CD4-positive, alpha-beta T cell treated with Interferon gamma for 1 hour (primary cell): ENCODE data around the gene KDM2B.
"Not testable (repeated sequence)": the region's sequence is repeated elsewhere in the genome, so short reads cannot be mapped to it uniquely, and the experiment has no call there.

Source experiments
- DNase-seq: peaks from one replicate; pipeline ENCODE4 v3.0.0-alpha.2; 2020

The KDM2B gene

GRCh38 chr12:121495746-121496145 lies 85.1 kb downstream of the KDM2B start:
- no peak for DNase-seq

DNA sequence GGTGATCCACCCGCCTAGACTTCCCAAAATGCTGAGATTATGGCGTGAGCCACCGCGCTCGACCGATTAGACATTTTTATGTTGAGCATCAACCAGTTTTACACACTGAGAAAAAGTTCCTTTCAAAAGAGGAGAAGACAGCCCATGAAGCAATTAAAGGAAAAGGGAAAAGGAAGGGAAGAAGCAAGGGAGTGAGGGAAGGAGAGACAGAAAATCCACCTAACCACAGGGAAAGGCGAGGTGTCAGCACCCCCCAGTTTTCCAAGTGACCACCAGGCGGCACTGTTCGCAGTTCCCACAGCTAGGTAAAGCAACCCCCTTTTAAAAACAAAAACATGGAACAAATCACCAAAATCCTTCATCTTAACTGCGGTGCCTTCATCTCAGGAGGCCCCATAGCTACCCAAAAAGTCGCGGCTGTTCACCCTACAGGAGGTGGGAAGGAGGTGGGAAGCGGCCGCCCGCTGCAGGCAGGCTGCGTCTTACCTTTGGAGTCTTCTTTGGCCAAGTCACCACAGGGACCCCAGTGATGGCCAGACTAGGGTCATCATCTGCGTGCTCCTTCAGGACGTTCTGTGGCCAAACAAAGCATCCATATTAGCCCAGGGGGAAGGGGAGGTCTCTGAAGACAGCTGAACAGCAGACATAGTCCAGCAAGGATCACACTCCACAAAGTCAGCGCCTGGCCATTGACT lies 86.6 kb downstream of the KDM2B start:
- peak; percentile 25 for DNase-seq

- DNase-seq: no peak
Measured at GRCh38 chr12:121490401-121491281, 90.2 kb downstream of the KDM2B start.

- no peak for DNase-seq
Measured at GRCh38 chr12:121489874-121490273, 90.9 kb downstream of the KDM2B start.

DNA sequence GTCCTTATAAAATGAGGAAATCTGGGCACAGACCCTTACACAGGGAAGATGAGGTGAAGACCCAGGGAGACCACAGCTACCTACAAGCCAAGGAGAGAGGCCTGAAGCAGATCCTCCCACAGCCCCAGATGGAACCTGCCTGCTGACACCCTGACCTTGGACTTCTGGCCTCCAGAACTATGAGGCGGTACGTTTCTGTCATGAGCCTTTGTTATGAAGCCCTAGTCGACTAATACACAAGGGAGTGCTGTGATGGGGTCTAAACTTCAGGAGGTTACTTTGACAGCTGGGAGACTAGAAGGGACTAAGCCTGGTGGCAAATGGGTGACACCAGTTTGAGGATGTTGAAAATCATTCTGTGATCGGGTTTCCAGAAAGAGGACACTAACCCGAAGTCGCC lies 95.9 kb downstream of the KDM2B start:
- no peak for DNase-seq

GRCh38 chr12:121484564-121484963 lies 96.3 kb downstream of the KDM2B start:
- not testable (repeated sequence) for DNase-seq

DNA sequence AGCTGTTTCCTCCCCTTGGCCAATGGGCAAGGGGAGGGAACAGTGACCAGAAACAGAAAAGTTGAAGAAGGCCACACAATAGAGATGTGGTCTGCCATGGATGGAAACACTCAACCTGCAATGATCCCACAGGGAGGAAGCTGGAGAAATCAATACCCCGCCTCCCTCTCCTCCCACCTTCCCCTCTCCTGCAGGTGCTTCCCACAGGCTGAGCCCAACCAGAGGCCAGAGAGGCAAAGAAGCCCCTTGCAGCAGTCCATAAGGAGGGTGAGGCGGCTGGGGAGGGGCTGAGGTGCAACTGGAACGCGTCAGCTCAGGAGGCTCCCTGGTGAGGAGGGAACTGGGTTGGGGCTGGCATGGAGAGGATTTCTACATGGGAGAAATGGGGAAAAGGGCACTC lies 96.9 kb downstream of the KDM2B start:
- no peak for DNase-seq

- DNase-seq: no peak
Measured at GRCh38 chr12:121476477-121476876, 104.3 kb downstream of the KDM2B start.

- no peak for DNase-seq
Measured at GRCh38 chr12:121475279-121475678, 105.5 kb downstream of the KDM2B start.

GRCh38 chr12:121472150-121472905 lies 108.5 kb downstream of the KDM2B start:
- no peak for DNase-seq

GRCh38 chr12:121470751-121471150 lies 110.1 kb downstream of the KDM2B start:
- DNase-seq: no peak

DNA sequence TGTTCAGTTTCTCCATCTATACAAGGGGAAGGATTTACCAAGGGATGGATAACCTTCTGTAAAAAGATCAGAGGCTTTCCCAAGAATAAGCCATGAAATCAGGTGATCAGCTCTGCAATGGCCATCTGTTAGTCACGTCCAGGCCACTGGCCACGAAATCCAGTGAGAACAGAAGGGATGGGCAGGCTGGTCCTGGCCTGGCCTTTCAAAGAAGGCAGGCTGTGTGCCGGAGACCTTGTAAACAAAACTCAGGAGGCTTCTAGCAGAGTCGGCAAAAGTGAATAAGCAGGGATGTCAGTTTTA lies 112.4 kb downstream of the KDM2B start:
- DNase-seq: no peak

DNA sequence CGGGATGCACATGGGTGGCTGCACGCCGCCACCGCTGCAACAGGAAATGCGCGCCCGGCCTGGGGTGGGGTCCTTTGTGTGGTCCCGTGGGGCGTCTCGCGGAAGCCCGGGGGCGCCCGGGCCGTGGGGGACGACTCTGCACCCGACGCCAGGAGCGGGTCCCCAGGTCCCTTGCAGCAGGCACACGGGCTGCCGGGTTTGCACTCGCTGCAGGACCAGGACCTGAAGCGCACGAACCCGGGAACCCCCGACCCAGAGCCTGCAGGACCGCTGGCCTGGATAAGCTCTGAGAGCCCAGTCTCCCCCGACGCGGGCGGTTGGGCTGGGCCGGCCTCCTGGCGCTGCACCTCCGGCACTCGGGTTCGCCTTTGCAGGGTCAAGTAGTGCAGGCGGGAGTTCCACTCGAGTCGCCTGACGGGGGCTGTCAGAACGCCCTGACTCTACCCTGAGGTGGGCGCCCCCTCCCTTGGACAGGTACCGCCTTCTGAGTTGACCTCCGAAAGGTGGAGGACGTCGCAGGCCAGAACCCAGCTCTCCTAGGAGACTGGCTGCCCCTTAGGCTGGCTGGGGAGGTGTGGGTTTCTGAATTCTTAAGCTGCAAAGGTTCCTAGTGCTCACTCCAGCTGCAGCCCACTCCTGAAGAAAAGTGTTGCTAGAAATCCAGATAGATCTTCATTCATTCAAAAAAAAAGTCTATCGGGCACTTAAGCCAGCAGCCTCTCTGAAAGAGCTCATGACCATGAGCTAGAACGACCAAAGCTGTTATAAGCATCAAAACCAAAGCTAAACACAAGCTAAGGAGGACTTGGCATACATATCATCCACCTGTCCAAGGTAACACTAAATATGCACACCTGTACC lies 113.0 kb downstream of the KDM2B start:
- DNase-seq: no peak

DNA sequence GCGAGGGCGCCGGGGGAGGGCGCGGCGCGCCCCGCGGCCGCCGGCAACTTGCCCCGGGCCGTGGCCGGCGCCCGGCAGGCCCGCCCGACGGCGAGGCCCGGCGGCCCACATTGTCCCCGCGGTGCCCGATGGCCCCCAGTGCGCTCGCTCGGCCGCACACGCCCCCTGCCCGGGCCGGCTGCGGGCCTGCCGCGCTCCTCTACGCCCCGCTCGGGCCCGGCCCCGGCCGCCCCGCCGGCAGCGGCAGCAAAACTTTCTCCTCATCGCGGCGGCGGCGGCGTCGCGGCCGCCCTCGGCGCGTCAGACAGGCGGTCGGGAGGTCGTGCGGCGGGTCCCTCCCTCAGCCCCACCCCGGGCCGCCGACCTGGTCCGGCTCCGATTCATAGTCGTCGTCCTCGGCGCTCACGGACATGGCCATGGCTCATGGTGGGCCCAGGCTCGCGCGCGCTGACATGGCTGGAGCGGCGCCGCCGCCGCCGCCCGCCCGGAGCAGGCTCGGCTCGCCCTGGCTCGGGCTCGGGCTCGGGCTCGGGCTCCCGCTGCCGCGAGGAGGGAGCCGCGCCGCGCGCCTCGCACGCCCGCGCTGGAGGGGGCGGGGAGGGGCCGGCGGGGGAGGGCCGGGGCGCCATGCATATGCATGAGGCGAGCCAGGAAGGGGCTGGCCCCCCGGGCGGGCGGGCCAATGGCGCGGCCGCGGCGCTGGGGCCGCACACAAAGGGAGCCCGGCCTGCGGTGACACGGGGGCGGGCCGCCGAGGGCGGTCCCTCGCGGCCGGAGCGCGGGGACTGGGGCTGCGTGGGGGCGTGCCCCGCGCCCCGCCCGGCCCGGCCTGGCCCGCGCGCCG lies 113.8 kb downstream of the KDM2B start:
- peak; percentile 91 for DNase-seq

DNA sequence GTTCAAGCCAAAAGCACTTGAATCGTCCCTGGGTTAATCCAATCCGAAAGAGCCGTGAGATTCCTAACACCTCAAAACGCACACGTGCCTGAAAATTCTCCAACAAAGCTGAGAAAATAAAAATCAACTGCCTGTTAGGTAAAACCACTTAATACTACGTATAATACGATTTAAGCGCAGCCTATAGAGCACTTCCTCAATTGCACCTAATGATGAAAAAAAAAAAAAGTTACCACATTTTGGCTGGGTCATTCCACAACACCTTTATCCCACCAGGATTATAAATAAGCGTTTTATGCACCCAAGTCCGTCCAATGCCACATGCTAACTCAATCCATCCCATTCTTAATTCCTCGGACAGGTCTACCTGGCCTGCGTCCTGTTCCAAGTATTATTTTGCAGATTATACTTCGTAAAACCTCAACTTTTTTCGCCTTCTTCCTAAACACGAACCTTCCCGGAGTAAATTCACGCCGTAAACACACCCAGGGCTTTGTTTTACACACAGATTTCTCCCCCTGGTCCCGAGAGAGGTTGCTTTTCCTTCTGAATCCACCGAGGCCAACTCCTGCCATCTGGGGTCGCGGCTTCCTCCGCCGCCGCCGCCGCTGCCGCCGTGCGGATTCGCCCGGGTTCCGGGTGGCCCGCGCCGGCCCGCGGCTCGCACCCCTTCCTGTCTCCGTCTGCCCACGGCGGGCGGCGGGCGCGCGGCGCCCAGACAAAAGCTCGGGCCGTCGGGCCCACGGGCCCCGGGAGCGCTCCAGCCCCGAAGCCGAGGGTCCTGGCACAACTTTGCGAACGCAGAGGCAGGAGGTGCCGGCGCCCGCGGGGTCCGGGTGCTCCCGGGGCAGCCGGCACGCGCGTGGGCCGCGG lies 114.7 kb downstream of the KDM2B start:
- DNase-seq: peak; percentile 28

DNA sequence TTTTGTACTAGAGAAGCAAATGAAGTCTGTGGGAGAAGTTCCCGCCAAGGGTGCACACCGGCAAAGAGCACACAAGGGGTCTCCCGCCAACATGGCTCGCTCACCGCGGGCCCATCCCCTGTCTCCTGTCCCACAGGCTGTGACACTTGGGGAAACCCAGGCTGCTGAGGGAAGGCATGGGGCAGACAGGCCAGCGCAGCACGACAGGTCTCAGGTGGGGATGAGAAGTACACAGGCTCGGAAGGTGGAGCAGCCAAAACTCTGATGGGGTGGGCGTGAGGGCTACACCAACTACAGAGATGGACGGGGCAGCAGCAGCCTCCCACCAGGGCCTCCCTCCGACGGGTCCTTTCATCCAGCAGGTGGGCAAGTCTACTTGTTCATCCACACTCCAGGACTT lies 116.5 kb downstream of the KDM2B start:
- DNase-seq: no peak

DNA sequence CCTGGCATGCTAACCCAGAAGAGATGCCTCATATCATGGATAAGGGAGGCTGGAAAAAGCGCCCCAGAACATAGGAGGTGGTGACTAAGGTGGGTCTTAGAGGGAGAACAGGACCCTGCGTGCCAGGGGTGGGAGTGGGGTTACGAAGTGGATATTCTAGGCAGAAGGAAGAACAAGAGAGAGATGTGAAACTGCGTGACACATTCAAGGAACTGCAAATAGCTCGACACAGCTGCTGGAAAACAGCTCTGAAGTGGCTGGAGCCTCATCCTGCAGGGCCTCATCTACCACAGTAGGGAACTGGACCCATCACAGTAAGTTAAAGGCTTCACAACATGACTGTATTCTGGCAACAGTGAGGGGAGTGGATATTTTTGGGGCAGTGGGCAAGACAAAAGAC lies 119.8 kb downstream of the KDM2B start:
- DNase-seq: no peak

DNA sequence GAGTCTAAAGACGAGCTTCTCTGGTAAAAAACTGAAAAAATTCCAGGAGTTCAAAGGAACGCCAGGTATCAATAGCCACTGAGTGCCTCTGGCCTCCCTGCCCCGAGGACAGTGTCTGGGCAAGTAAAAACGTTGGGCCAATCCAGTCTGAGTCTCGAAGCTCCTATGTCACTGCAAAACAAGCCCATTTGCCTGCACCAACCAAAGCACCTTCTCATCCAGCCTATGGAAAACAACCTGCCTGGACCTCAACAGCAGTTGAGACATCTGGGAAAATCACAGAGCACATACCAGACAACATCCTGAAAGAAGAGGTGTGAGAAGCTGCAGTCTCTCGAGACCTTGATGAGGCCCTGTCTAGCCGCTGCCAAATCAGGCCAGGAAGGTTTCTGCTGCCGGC lies 124.3 kb downstream of the KDM2B start:
- DNase-seq: no peak

DNA sequence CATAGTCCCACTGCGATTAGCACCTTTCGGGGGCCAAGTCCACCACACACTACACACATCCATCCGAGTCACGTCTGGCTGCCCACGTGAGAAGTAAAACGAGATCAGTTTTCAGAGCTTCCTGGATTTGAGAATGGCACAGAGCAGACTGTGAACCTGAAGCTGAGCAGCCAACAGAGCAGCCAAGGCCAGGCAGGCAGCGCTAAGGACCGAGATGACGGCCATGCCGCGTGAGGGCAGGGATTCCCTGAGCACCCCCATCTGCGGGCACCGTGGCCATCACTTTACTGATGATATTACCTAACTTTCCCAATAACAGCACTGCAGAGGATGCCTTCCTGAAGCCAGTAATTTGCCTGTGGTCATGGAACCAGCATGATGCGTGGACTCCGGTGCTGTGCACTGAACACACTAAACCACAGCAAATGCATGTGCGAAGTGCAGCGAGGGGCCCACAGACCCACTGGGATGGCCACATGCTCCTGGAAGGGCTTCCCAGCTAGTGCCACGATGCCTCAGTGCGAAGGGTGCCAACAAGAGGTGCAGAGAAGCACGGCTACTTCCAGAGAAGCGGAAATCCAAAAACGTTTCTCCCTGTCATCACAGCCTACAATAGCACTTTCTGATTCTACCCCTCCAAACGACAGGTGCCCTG lies 124.9 kb downstream of the KDM2B start:
- no peak for DNase-seq

GRCh38 chr12:121454921-121455320 lies 125.9 kb downstream of the KDM2B start:
- no peak for DNase-seq
